Panc1 (cell line): ENCODE data around the gene CORO2B. TPM values are rescaled to one million over a fixed set of nuclear protein-coding genes. Genes with fewer than 3 reads are reported as not detected.

ENCODE experiments used
- ATAC-seq: fragments of 200-7000 bp; cut with Tn5 transposase; 2 replicates; pipeline ENCODE4 v1.9.1; 2020; ENCODE audit warnings: mild to moderate bottlenecking, moderate library complexity
- BruUV-seq: library from RNA; stranded (reverse); fragments of 400-500 nt; replicated peaks from 2 replicates; lab custom pipeline; 2021; lab: Mats Ljungman, UMichigan
- CTCF ChIA-PET: fragments of 300-600 bp; sonication (Branson Sonifier 250); formaldehyde crosslinking; loops from one replicate; lab custom pipeline; 2022; ENCODE audit warnings: antibody characterized with exemption; lab: Charles Lee
- POLR2A ChIA-PET: fragments of 300-600 bp; sonication (Branson Sonifier 250); formaldehyde crosslinking; loops from one replicate; lab custom pipeline; 2022; ENCODE audit warnings: antibody characterized with exemption; lab: Charles Lee
- DNase-seq: peaks from one replicate; pipeline ENCODE4 v3.0.0-alpha.2; 2010; ENCODE audit warnings: low read depth, low spot score
- H3K27ac ChIP-seq: 2 replicates; pipeline ENCODE4 v1.5.1; 2011; ENCODE audit warnings: mild to moderate bottlenecking, low read length, inconsistent platforms
- H3K27me3 ChIP-seq: fragments of 200-500 bp; sonication (Bioruptor generic); 2 replicates; pipeline ENCODE4 v1.6.0; 2014; ENCODE audit warnings: low read length, inconsistent platforms; ENCODE audit not compliant: control insufficient read depth, insufficient read depth
- H3K36me3 ChIP-seq: fragments of 200-500 bp; sonication (Bioruptor generic); 2 replicates; pipeline ENCODE4 v1.5.1; 2014; ENCODE audit warnings: inconsistent platforms, mild to moderate bottlenecking, low read length, moderate library complexity; ENCODE audit not compliant: control insufficient read depth, insufficient read depth
- H3K4me1 ChIP-seq: 2 replicates; pipeline ENCODE4 v1.5.1; 2011; ENCODE audit warnings: inconsistent platforms, mild to moderate bottlenecking, low read length, moderate library complexity; ENCODE audit not compliant: control insufficient read depth, insufficient read depth
- H3K4me3 ChIP-seq, 2 experiments: 2 replicates each; pipeline ENCODE4 v1.5.1; 2011 to 2012; ENCODE audit warnings: low read depth in 2 of 2, low read length in 2 of 2, mild to moderate bottlenecking in 2 of 2, inconsistent platforms in 1 of 2, moderate library complexity in 1 of 2
- H3K9me3 ChIP-seq: fragments of 200-500 bp; sonication (Bioruptor generic); 2 replicates; pipeline ENCODE4 v1.5.1; 2014; ENCODE audit warnings: low read depth, mild to moderate bottlenecking, inconsistent platforms, low read length, moderate library complexity; ENCODE audit not compliant: control insufficient read depth, insufficient read depth
- CTCF ChIP-seq: fragments of 450-650 bp; IDR thresholded peaks from 2 replicates; pipeline ENCODE4 v1.5.1; 2017; ENCODE audit warnings: mild to moderate bottlenecking
- POLR2AphosphoS5 ChIP-seq: IDR thresholded peaks from 2 replicates; pipeline ENCODE4 v1.6.1; 2012; ENCODE audit warnings: mild to moderate bottlenecking, low read depth, low read length, moderate library complexity
- REST ChIP-seq, 2 experiments: IDR thresholded peaks; 2 replicates each; pipeline ENCODE4 v1.6.1; 2011 to 2012; ENCODE audit warnings: low read depth in 2 of 2, control low read depth in 1 of 2, low read length in 1 of 2, mild to moderate bottlenecking in 1 of 2, moderate library complexity in 1 of 2; ENCODE audit not compliant: insufficient read depth in 1 of 2
- SIN3A ChIP-seq: IDR thresholded peaks from 2 replicates; pipeline ENCODE4 v1.6.1; 2012; ENCODE audit warnings: low read depth, mild to moderate bottlenecking, low read length, moderate library complexity, borderline replicate concordance; ENCODE audit not compliant: insufficient read depth
- TCF7L2 ChIP-seq: IDR thresholded peaks from 2 replicates; pipeline ENCODE4 v1.6.1; 2011; ENCODE audit warnings: mild to moderate bottlenecking, low read depth, low read length, inconsistent platforms
- in situ Hi-C: cut with HindIII; loops from 2 replicates; pipeline ENCODE4 v1.10.0; 2016; ENCODE audit warnings: low sequenced_read_pairs, low pct_unique_long_range_greater_than_20kb
- intact Hi-C: fragments of 100-400 bp; cut with micrococcal nuclease; formaldehyde crosslinking; loops from one replicate; pipeline ENCODE4 v1.10.0; 2022; ENCODE audit not compliant: unreplicated experiment
- total RNA-seq: library from RNA; stranded (reverse); gene quantifications from one replicate; pipeline ENCODE4 v1.2.1, GENCODE V29; 2021; ENCODE audit not compliant: unreplicated experiment

Gene CORO2B
- total RNA-seq, 1 experiment from 2014 or later, result 0.36 TPM

- Histone ChIP-seq H3K9me3 (no peaks in the 10 kb centered on the region), H3K4me1 (no peaks in the 10 kb centered on the region), H3K4me3 (no peak overlapping the region), H3K27me3 (no peaks in the 10 kb centered on the region; the same call in 1 of the 2 replicates), H3K27ac (no peak overlapping the region), H3K36me3 (no peaks in the 10 kb centered on the region; the same call in 1 of the 2 replicates)
- DNase-seq (no peak), ATAC-seq (no peak)
- ChIA-PET CTCF (interaction anchor here (2.2 kb wide), 1 partner anchor 18 kb away, joined by 8 read pairs; no protein-coding TSS in a partner anchor), POLR2A (no interaction called here)
- intact Hi-C loops, result no loop called here
- TF ChIP-seq TCF7L2 (no peak), REST (IDR thresholded peaks at IDR 0.05; ENCODE audit: insufficient read depth in 1 of 2, low read depth in 2 of 2, low read length in 1 of 2) (no peak), SIN3A (no peak), CTCF (no peak), POLR2AphosphoS5 (no peak)
- BruUV-seq, result no TSS peak
- in situ Hi-C loops, result no loop called here
These were observed 112.9 kb downstream of the CORO2B start for GRCh38 chr15:68691705-68692104.

- in situ Hi-C loops, result no loop called here
- H3K27ac ChIP-seq, result no peak overlapping the region
- TF ChIP-seq SIN3A (no peak), POLR2AphosphoS5 (no peak), TCF7L2 (no peak), CTCF (no peak), REST (IDR thresholded peaks at IDR 0.05; ENCODE audit: insufficient read depth in 1 of 2, low read depth in 2 of 2, low read length in 1 of 2) (no peak)
- DNase-seq (no peak), ATAC-seq (no peak)
- CTCF ChIA-PET, result no interaction called here
- BruUV-seq, result no TSS peak
- H3K36me3 ChIP-seq, result no peaks in the 10 kb centered on the region; the same call in 1 of the 2 replicates
- H3K4me3 ChIP-seq, result no peak overlapping the region
- H3K9me3 ChIP-seq, result no peaks in the 10 kb centered on the region
- POLR2A ChIA-PET, result no interaction called here
- no peaks in the 10 kb centered on the region; the same call in 1 of the 2 replicates for H3K27me3 ChIP-seq
- intact Hi-C loops, result no loop called here
- H3K4me1 ChIP-seq, result no peaks in the 10 kb centered on the region
These were observed 114.3 kb downstream of the CORO2B start for GRCh38 chr15:68693071-68693470.
